Panc1 (cell line): ENCODE data around the gene CHST10. TPM values are rescaled to one million over a fixed set of nuclear protein-coding genes. Genes with fewer than 3 reads are reported as not detected.

Experiments used
- ATAC-seq: fragments of 200-7000 bp; cut with Tn5 transposase; 2 replicates; pipeline ENCODE4 v1.9.1; 2020; ENCODE audit warnings: mild to moderate bottlenecking, moderate library complexity
- BruUV-seq: library from RNA; stranded (reverse); fragments of 400-500 nt; replicated peaks from 2 replicates; lab custom pipeline; 2021; lab: Mats Ljungman, UMichigan
- CTCF ChIA-PET: fragments of 300-600 bp; sonication (Branson Sonifier 250); formaldehyde crosslinking; loops from one replicate; lab custom pipeline; 2022; ENCODE audit warnings: antibody characterized with exemption; lab: Charles Lee
- POLR2A ChIA-PET: fragments of 300-600 bp; sonication (Branson Sonifier 250); formaldehyde crosslinking; loops from one replicate; lab custom pipeline; 2022; ENCODE audit warnings: antibody characterized with exemption; lab: Charles Lee
- DNase-seq: peaks from one replicate; pipeline ENCODE4 v3.0.0-alpha.2; 2010; ENCODE audit warnings: low read depth, low spot score
- H3K27ac ChIP-seq: 2 replicates; pipeline ENCODE4 v1.5.1; 2011; ENCODE audit warnings: mild to moderate bottlenecking, low read length, inconsistent platforms
- H3K27me3 ChIP-seq: fragments of 200-500 bp; sonication (Bioruptor generic); 2 replicates; pipeline ENCODE4 v1.6.0; 2014; ENCODE audit warnings: low read length, inconsistent platforms; ENCODE audit not compliant: control insufficient read depth, insufficient read depth
- H3K36me3 ChIP-seq: fragments of 200-500 bp; sonication (Bioruptor generic); 2 replicates; pipeline ENCODE4 v1.5.1; 2014; ENCODE audit warnings: inconsistent platforms, mild to moderate bottlenecking, low read length, moderate library complexity; ENCODE audit not compliant: control insufficient read depth, insufficient read depth
- H3K4me1 ChIP-seq: 2 replicates; pipeline ENCODE4 v1.5.1; 2011; ENCODE audit warnings: inconsistent platforms, mild to moderate bottlenecking, low read length, moderate library complexity; ENCODE audit not compliant: control insufficient read depth, insufficient read depth
- H3K4me3 ChIP-seq, 2 experiments: 2 replicates each; pipeline ENCODE4 v1.5.1; 2011 to 2012; ENCODE audit warnings: low read depth in 2 of 2, low read length in 2 of 2, mild to moderate bottlenecking in 2 of 2, inconsistent platforms in 1 of 2, moderate library complexity in 1 of 2
- H3K9me3 ChIP-seq: fragments of 200-500 bp; sonication (Bioruptor generic); 2 replicates; pipeline ENCODE4 v1.5.1; 2014; ENCODE audit warnings: low read depth, mild to moderate bottlenecking, inconsistent platforms, low read length, moderate library complexity; ENCODE audit not compliant: control insufficient read depth, insufficient read depth
- POLR2AphosphoS5 ChIP-seq: IDR thresholded peaks from 2 replicates; pipeline ENCODE4 v1.6.1; 2012; ENCODE audit warnings: mild to moderate bottlenecking, low read depth, low read length, moderate library complexity
- SIN3A ChIP-seq: IDR thresholded peaks from 2 replicates; pipeline ENCODE4 v1.6.1; 2012; ENCODE audit warnings: low read depth, mild to moderate bottlenecking, low read length, moderate library complexity, borderline replicate concordance; ENCODE audit not compliant: insufficient read depth
- TCF7L2 ChIP-seq: IDR thresholded peaks from 2 replicates; pipeline ENCODE4 v1.6.1; 2011; ENCODE audit warnings: mild to moderate bottlenecking, low read depth, low read length, inconsistent platforms
- in situ Hi-C: cut with HindIII; loops from 2 replicates; pipeline ENCODE4 v1.10.0; 2016; ENCODE audit warnings: low sequenced_read_pairs, low pct_unique_long_range_greater_than_20kb
- intact Hi-C: fragments of 100-400 bp; cut with micrococcal nuclease; formaldehyde crosslinking; loops from one replicate; pipeline ENCODE4 v1.10.0; 2022; ENCODE audit not compliant: unreplicated experiment
- total RNA-seq: library from RNA; stranded (reverse); gene quantifications from one replicate; pipeline ENCODE4 v1.2.1, GENCODE V29; 2021; ENCODE audit not compliant: unreplicated experiment
- TF ChIP-seq, protein P1 (sequence below), 2 experiments: IDR thresholded peaks; 2 replicates each; pipeline ENCODE4 v1.6.1; 2011 to 2012; ENCODE audit warnings: low read depth in 2 of 2, control low read depth in 1 of 2, low read length in 1 of 2, mild to moderate bottlenecking in 1 of 2, moderate library complexity in 1 of 2; ENCODE audit not compliant: insufficient read depth in 1 of 2
- TF ChIP-seq, protein P2 (sequence below): fragments of 450-650 bp; IDR thresholded peaks from 2 replicates; pipeline ENCODE4 v1.5.1; 2017; ENCODE audit warnings: mild to moderate bottlenecking

Gene CHST10
- total RNA-seq, 1 experiment from 2014 or later, result 22.0 TPM

- POLR2A ChIA-PET, result no interaction called here
- intact Hi-C loops, result no loop called here
These were observed 5.0 kb upstream of the CHST10 start for GRCh38 chr2:100422320-100423055.

GRCh38 chr2:100419915-100420314 is 2.4 kb upstream of the CHST10 start:
- ATAC-seq, result no peak
- Histone ChIP-seq H3K27me3 (no peaks in the 10 kb centered on the region), H3K27ac (no peak overlapping the region), H3K9me3 (no peaks in the 10 kb centered on the region), H3K4me3 (no peak overlapping the region), H3K36me3 (no peaks in the 10 kb centered on the region; the same call in 1 of the 2 replicates), H3K4me1 (peaks cover 16% of the 10 kb centered on the region; the same call in 1 of the 2 replicates)
- DNase-seq, result no peak
- in situ Hi-C loops, result no loop called here
- BruUV-seq, result no TSS peak
- intact Hi-C loops, result no loop called here
- CTCF ChIA-PET, result no interaction called here
- POLR2A ChIA-PET, result no interaction called here
- TF ChIP-seq TCF7L2 (no peak), SIN3A (no peak), POLR2AphosphoS5 (no peak)
- TF ChIP-seq, protein P1, sequence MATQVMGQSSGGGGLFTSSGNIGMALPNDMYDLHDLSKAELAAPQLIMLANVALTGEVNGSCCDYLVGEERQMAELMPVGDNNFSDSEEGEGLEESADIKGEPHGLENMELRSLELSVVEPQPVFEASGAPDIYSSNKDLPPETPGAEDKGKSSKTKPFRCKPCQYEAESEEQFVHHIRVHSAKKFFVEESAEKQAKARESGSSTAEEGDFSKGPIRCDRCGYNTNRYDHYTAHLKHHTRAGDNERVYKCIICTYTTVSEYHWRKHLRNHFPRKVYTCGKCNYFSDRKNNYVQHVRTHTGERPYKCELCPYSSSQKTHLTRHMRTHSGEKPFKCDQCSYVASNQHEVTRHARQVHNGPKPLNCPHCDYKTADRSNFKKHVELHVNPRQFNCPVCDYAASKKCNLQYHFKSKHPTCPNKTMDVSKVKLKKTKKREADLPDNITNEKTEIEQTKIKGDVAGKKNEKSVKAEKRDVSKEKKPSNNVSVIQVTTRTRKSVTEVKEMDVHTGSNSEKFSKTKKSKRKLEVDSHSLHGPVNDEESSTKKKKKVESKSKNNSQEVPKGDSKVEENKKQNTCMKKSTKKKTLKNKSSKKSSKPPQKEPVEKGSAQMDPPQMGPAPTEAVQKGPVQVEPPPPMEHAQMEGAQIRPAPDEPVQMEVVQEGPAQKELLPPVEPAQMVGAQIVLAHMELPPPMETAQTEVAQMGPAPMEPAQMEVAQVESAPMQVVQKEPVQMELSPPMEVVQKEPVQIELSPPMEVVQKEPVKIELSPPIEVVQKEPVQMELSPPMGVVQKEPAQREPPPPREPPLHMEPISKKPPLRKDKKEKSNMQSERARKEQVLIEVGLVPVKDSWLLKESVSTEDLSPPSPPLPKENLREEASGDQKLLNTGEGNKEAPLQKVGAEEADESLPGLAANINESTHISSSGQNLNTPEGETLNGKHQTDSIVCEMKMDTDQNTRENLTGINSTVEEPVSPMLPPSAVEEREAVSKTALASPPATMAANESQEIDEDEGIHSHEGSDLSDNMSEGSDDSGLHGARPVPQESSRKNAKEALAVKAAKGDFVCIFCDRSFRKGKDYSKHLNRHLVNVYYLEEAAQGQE (IDR thresholded peaks at IDR 0.05; ENCODE audit: insufficient read depth in 1 of 2, low read depth in 2 of 2, low read length in 1 of 2), result no peak
- TF ChIP-seq, protein P2, sequence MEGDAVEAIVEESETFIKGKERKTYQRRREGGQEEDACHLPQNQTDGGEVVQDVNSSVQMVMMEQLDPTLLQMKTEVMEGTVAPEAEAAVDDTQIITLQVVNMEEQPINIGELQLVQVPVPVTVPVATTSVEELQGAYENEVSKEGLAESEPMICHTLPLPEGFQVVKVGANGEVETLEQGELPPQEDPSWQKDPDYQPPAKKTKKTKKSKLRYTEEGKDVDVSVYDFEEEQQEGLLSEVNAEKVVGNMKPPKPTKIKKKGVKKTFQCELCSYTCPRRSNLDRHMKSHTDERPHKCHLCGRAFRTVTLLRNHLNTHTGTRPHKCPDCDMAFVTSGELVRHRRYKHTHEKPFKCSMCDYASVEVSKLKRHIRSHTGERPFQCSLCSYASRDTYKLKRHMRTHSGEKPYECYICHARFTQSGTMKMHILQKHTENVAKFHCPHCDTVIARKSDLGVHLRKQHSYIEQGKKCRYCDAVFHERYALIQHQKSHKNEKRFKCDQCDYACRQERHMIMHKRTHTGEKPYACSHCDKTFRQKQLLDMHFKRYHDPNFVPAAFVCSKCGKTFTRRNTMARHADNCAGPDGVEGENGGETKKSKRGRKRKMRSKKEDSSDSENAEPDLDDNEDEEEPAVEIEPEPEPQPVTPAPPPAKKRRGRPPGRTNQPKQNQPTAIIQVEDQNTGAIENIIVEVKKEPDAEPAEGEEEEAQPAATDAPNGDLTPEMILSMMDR, result no peak

More at GRCh38 chr2:100422320-100423055, 5.0 kb upstream of the CHST10 start:
- Histone ChIP-seq H3K9me3 (no peaks in the 10 kb centered on the region), H3K27ac (no peak overlapping the region), H3K4me1 (peaks cover 4% of the 10 kb centered on the region; the same call in 1 of the 2 replicates), H3K36me3 (no peaks in the 10 kb centered on the region), H3K27me3 (no peaks in the 10 kb centered on the region), H3K4me3 (no peak overlapping the region)
- BruUV-seq, result no TSS peak
- ATAC-seq, result peak; percentile 86
- DNase-seq, result no peak
- in situ Hi-C loops, result no loop called here
- TF ChIP-seq SIN3A (no peak), TCF7L2 (no peak), POLR2AphosphoS5 (no peak)
- TF ChIP-seq, protein P1 (IDR thresholded peaks at IDR 0.05; ENCODE audit: insufficient read depth in 1 of 2, low read depth in 2 of 2, low read length in 1 of 2), result no peak
- TF ChIP-seq, protein P2, result peak; percentile 79
- CTCF ChIA-PET, result no interaction called here
